Measurements from ENCODE around the gene CHSY1.

CHSY1 gene

GRCh38 chr15:101150723-101151040 is 101.2 kb downstream of the CHSY1 start:
- DNase-seq (ENCODE audit: low spot score) = no peak

- no peak for DNase-seq (ENCODE audit: low spot score)
Measured at GRCh38 chr15:101149864-101150722, 101.8 kb downstream of the CHSY1 start.

GRCh38 chr15:101148881-101149664 is 102.8 kb downstream of the CHSY1 start:
- DNase-seq (ENCODE audit: low spot score) = no peak

- no peak for DNase-seq (ENCODE audit: low spot score)
Measured at GRCh38 chr15:101148166-101148880, 103.5 kb downstream of the CHSY1 start.

- no peak for DNase-seq (ENCODE audit: low spot score)
Measured at GRCh38 chr15:101147181-101147580, 104.7 kb downstream of the CHSY1 start.

- no peak for DNase-seq (ENCODE audit: low spot score)
Measured at GRCh38 chr15:101146118-101146702, 105.6 kb downstream of the CHSY1 start.

GRCh38 chr15:101145362-101145761 is 106.5 kb downstream of the CHSY1 start:
- no peak for DNase-seq (ENCODE audit: low spot score)

GRCh38 chr15:101143321-101143720 is 108.5 kb downstream of the CHSY1 start:
- DNase-seq (ENCODE audit: low spot score) = no peak

- DNase-seq (ENCODE audit: low spot score) = no peak
Measured at GRCh38 chr15:101142711-101143110, 109.1 kb downstream of the CHSY1 start.

- no peak for DNase-seq (ENCODE audit: low spot score)
Measured at GRCh38 chr15:101141926-101142527, 109.8 kb downstream of the CHSY1 start.

GRCh38 chr15:101140697-101141065 is 111.2 kb downstream of the CHSY1 start:
- DNase-seq (ENCODE audit: low spot score) = no peak

- no peak for DNase-seq (ENCODE audit: low spot score)
Measured at GRCh38 chr15:101139986-101140696, 111.7 kb downstream of the CHSY1 start.

- no peak for DNase-seq (ENCODE audit: low spot score)
Measured at GRCh38 chr15:101138913-101139880, 112.7 kb downstream of the CHSY1 start.

GRCh38 chr15:101138086-101138660 is 113.7 kb downstream of the CHSY1 start:
- DNase-seq (ENCODE audit: low spot score) = no peak

GRCh38 chr15:101137312-101137940 is 114.4 kb downstream of the CHSY1 start:
- no peak for DNase-seq (ENCODE audit: low spot score)

GRCh38 chr15:101136381-101137268 is 115.2 kb downstream of the CHSY1 start:
- no peak for DNase-seq (ENCODE audit: low spot score)

- no peak for DNase-seq (ENCODE audit: low spot score)
Measured at GRCh38 chr15:101135532-101136166, 116.2 kb downstream of the CHSY1 start.

- no peak for DNase-seq (ENCODE audit: low spot score)
Measured at GRCh38 chr15:101134780-101135179, 117.1 kb downstream of the CHSY1 start.

Measured in CD4-positive, alpha-beta T cell treated with Interleukin-15 for 4 hours (primary cell).